ENCODE data around the gene PCMTD2.

DNA sequence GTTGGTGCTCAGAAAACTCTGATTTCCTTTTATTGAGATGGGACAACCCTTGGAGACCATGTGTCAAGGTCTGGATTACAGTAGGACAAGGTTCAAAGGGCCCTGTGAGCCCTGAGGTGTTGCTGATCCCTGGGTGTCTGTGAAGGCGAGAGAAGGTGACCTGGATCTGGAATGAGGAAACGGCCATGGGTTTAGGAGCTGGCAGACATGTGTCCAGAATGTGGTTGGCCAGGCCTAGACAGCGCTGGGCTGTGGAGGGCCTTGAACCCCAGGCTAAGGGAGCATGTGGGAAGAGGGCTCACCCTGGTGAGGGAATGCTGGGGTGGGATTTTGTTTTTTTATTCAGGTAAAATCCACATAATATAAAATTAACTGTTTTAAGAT, 24.9 kb downstream of the PCMTD2 start:
- TF ChIP-seq EP300 (IDR thresholded peaks at IDR 0.05): no peak
- TF ChIP-seq, protein P1, sequence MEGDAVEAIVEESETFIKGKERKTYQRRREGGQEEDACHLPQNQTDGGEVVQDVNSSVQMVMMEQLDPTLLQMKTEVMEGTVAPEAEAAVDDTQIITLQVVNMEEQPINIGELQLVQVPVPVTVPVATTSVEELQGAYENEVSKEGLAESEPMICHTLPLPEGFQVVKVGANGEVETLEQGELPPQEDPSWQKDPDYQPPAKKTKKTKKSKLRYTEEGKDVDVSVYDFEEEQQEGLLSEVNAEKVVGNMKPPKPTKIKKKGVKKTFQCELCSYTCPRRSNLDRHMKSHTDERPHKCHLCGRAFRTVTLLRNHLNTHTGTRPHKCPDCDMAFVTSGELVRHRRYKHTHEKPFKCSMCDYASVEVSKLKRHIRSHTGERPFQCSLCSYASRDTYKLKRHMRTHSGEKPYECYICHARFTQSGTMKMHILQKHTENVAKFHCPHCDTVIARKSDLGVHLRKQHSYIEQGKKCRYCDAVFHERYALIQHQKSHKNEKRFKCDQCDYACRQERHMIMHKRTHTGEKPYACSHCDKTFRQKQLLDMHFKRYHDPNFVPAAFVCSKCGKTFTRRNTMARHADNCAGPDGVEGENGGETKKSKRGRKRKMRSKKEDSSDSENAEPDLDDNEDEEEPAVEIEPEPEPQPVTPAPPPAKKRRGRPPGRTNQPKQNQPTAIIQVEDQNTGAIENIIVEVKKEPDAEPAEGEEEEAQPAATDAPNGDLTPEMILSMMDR (IDR thresholded peaks at IDR 0.05): no peak
